ENCODE measurements around the gene NRP1.
"Not testable (repeated sequence)": the region's sequence is repeated elsewhere in the genome, so short reads cannot be mapped to it uniquely, and the experiment has no call there.

NRP1 gene

DNA sequence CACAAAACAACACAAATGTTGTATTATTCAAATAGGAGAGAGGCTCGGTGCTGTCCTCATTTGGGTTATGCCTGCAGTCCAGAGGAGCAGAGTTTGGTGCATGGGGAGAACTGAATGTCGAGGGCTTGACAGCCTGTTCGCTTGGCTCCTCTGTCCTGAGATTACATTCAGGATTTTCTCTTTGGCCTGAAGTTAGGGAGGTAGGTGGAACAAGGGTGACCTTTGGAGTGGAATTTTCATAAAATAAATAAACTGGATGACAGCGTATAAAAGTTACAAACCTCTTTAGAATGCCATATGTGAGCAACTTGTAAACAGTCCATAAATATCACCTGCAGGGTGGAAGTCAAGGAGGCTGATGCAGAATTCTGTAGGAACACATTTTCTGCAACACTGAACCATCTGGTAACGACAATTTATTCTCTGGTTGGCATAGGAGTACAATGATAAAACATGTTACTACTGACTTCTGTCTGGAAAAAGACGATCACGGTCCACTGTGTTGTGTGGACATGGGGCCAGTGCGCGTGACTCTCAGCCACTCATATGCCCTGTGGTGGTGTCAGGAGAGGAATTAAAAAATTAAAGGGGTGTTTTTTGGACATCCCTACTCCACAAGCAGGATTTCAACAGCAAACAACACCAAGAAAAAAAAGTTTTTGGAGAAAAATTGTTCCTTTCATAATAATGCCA lies 33.2 kb downstream of the NRP1 start:
- H3K4me3 ChIP-seq (ENCODE audit: low read length), result no peak overlapping the region
- TF ChIP-seq ZNF274 (IDR thresholded peaks at IDR 0.05; ENCODE audit: low read depth, low read length), result no peak

DNA sequence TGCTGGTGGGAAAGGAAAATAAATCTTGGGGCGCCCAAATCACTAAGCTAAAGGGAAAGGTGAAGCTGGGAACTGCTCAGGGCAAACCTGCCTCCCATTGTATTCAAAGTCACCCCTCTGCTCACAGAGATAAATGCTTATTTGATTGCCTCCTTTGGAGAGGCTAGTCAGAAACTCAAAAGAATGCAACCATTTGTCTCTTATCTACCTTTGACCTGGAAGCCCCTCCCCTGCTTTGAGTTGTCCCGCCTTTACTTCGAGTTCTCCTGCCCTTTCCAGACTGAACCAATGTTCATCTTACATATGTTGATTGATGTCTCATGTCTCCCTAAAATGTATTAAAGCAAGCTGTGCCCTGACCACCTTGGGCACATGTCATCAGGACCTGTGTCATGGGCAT lies 33.9 kb downstream of the NRP1 start:
- not testable (repeated sequence) for H3K4me3 ChIP-seq (ENCODE audit: low read length)

DNA sequence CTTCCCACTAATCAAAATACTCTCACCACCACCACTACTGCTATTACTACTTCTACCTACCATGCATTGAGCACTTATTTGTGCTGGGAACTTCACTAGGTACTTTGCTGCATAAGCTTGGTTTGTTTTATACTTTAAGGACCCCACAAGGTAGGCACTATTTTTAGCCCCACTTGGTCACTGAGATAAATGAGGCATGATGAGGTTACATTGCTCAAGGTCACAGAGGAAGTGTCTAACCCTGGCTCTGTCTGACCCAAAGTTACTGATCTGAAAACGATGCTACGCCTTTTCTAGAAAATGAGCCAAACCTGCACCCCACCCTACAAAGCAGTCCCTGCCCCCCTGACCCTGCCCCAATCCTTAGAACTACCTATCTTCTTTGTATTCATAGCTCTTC lies 35.6 kb downstream of the NRP1 start:
- H3K4me3 ChIP-seq (ENCODE audit: low read length), result no peak overlapping the region
- no peak for TF ChIP-seq ZNF274 (IDR thresholded peaks at IDR 0.05; ENCODE audit: low read depth, low read length)

- H3K4me3 ChIP-seq (ENCODE audit: low read length), result no peak overlapping the region
- no peak for TF ChIP-seq ZNF274 (IDR thresholded peaks at IDR 0.05; ENCODE audit: low read depth, low read length)
Measured at GRCh38 chr10:33298110-33298509, 36.4 kb downstream of the NRP1 start.

DNA sequence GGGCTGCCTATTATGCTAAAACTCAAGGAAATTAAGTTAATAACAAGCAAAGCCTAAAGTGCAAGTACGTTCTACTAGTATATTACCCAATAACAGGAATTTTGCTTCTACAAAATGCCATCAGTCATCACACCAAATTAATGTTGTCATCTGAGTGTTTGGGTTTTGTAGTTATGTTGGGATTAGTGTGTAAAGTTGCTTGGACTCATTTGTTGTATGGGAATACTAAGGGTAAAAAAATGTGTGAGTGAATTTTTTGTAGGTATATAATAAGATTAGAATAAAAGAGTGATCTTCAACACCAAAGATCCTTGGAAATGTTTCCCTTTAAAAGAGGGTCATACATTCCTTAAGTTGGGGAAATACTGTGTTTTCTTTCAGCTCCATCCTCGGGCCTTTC lies 38.6 kb downstream of the NRP1 start:
- no peak overlapping the region for H3K4me3 ChIP-seq (ENCODE audit: low read length)
- TF ChIP-seq ZNF274 (IDR thresholded peaks at IDR 0.05; ENCODE audit: low read depth, low read length), result no peak

DNA sequence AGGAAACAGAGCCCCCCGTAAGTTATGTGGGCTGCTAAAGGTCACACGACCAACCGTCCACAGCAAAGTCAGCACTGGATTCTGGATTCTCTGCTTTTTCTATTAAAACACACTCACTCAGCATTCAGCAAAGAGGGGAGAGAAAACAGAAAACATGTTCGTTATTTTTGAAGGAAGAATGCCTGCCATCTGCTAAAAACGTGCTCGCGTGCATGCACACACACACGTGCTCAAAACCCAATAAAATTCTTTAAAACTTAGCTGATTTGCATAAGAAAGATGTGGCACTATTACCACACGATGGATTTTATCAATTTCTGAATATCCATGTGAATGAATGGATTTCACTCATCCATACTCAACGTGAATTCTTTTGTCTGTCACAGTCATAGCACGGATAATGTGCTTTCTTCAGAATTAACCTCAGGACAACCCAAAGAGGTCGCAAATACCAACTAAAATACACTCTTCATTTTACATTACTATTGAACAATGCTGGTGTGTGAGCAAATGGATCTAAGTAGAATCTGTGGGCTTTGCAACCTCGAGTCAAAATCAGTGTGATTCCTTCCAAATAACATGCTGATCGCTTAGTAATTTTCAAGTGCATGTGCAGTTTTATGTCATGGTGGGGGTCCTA lies 40.8 kb downstream of the NRP1 start:
- H3K4me3 ChIP-seq (ENCODE audit: low read length), result no peak overlapping the region
- no peak for TF ChIP-seq ZNF274 (IDR thresholded peaks at IDR 0.05; ENCODE audit: low read depth, low read length)

DNA sequence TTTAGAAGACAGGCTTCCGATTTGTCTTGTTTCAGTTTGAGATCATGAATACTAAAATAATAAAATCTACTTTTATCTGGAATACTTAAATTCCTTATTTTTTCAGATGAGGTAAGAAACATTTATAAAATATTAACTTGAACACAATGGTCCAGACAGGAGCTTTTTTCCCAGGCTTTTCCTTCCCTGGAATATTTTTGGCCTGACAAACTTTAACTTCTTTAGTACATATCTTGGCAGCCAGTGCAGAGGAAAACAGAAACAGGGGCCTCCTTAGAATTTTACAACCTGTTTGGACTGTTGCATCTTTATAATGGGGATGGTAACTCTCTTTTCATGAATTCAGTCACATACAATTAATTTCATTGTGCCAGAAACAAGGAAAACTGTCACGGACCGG lies 41.4 kb downstream of the NRP1 start:
- no peak for TF ChIP-seq ZNF274 (IDR thresholded peaks at IDR 0.05; ENCODE audit: low read depth, low read length)
- no peak overlapping the region for H3K4me3 ChIP-seq (ENCODE audit: low read length)

DNA sequence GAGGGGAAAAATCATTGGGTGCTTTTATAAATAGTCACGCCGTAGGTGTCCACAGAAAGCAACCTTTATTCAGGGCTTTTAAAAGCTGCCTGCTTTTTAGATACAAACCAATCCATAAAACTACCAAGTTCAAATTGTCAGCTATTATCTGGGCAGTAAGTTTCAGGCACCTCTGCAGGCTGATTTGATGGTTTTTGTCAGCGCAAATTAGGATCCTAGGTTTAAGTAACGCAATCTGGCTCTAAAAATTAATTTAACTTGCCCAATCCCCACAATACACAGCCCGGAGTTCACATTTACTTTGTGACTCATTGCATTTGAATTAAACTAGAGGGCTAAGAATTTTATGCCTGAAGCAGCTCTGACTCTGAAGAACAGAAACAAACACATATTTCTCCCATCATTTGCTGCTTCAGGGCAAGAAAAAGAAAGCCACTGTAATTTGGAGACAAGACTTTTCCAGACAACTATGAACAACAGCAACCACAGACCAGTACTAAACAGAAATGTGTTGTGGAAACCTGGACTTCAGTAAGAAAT lies 43.3 kb downstream of the NRP1 start:
- H3K4me3 ChIP-seq (ENCODE audit: low read length), result no peak overlapping the region
- TF ChIP-seq ZNF274 (IDR thresholded peaks at IDR 0.05; ENCODE audit: low read depth, low read length), result no peak

DNA sequence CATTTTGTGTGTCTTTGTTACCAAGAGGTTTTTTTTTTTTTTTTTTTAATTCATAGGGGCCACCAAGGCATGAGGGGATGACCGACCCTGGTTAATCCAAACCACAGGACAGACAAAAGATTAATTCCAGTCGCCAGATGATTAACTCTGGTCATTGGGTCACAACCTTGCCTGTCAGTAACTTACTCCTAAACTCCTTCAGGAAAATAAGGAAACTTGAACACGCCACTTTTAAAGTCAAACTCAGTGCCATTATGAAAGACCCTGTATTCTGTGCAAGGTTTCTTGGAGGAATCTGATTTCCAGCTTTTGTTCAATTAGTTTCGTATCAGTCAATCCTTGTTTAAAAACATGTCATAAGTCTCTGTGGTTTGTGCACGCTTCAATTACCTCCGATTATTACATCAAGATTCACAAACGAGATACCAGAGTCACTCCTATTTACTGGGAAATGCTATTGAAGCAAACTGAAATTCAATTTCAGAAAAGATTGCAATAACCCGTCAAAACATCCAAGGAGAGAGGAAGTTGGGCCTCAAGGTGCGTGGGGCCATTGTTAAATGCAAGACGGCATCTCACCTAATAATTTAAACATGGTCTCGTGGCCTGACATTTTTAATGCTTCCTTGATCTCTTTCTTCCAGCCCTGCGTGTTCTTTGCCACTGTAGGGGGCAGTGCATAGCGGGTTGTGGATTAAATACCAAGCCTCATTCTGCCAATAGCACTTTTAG lies 44.0 kb downstream of the NRP1 start:
- no peak for TF ChIP-seq ZNF274 (IDR thresholded peaks at IDR 0.05; ENCODE audit: low read depth, low read length)
- H3K4me3 ChIP-seq (ENCODE audit: low read length), result no peak overlapping the region

- no peak overlapping the region for H3K4me3 ChIP-seq (ENCODE audit: low read length)
- no peak for TF ChIP-seq ZNF274 (IDR thresholded peaks at IDR 0.05; ENCODE audit: low read depth, low read length)
Measured at GRCh38 chr10:33289776-33290175, 44.7 kb downstream of the NRP1 start.

DNA sequence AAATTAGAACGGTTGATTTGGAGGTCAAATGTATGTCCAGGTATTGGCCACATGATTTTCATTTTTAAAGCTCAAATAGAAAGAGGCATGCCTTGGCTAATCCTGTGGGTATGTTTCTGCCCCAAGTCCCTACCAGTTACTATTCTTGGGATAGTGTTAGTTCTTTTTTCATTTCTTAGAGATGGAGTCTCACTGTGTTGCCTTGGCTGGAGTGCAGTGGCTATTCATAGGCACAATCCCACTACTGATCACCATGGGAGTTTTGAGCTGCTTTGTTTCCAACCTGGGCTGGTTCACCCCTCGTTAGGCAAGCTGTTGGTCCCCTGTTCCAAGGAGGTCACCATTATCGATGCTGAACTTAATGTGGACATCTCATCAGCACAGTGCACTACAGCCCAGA lies 46.3 kb downstream of the NRP1 start:
- H3K4me3 ChIP-seq (ENCODE audit: low read length), result no peak overlapping the region
- TF ChIP-seq ZNF274 (IDR thresholded peaks at IDR 0.05; ENCODE audit: low read depth, low read length), result no peak

- TF ChIP-seq ZNF274 (IDR thresholded peaks at IDR 0.05; ENCODE audit: low read depth, low read length), result no peak
- H3K4me3 ChIP-seq (ENCODE audit: low read length), result no peak overlapping the region
Measured at GRCh38 chr10:33287112-33287511, 47.4 kb downstream of the NRP1 start.

GRCh38 chr10:33286157-33286934 lies 48.1 kb downstream of the NRP1 start:
- TF ChIP-seq ZNF274 (IDR thresholded peaks at IDR 0.05; ENCODE audit: low read depth, low read length), result no peak
- H3K4me3 ChIP-seq (ENCODE audit: low read length), result no peak overlapping the region

DNA sequence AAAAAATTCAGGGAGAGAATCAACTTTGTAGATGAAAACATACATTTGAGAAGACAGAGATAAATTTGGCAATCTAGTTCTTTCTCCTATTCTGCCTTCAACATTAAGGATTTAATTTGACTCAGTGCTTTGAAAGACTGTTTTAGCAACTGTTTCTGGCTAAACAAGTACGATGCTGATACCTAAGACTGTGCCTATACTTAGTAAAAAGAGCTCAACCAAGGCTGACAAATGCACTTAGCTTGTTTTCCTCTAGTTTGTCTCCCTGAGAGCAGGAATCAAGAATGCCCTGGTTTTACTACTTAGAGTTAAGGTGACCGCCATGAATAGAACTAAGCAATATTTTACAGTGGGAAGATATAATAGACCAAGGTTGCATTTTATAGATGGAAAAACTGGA lies 49.5 kb downstream of the NRP1 start:
- TF ChIP-seq ZNF274 (IDR thresholded peaks at IDR 0.05; ENCODE audit: low read depth, low read length), result no peak

More for the DNA sequence above, 49.5 kb downstream of the NRP1 start:
- H3K4me3 ChIP-seq (ENCODE audit: low read length), result no peak overlapping the region

All from GM08714 (cell line).